Glomerular endothelial cell (primary cell): ENCODE results near the gene GPC6. TPM values are rescaled to one million over a fixed set of nuclear protein-coding genes. Genes with fewer than 3 reads are reported as not detected.
A peak's percentile ranks its signal among the peaks of the same experiment; 100 is the strongest.

Experiments
- DNase-seq: peaks from one replicate; pipeline ENCODE4 v3.0.0-alpha.2; 2011; ENCODE audit warnings: low read depth, low spot score; ENCODE audit errors: extremely low read depth
- total RNA-seq: library from RNA; depleted of rRNA; stranded (reverse); fragments of >200 nt; gene quantifications from 2 replicates; pipeline ENCODE4 v1.2.3, GENCODE V29; 2015

The GPC6 gene
- total RNA-seq, 1 donor from 2014 or later, result 11.0 TPM

- no peak for DNase-seq
Measured at GRCh38 chr13:94212196-94212595, 985.6 kb downstream of the GPC6 start.

- no peak for DNase-seq
Measured at GRCh38 chr13:94214121-94214520, 987.5 kb downstream of the GPC6 start.

GRCh38 chr13:94214975-94215374 lies 988.4 kb downstream of the GPC6 start:
- no peak for DNase-seq

- DNase-seq, result no peak
Measured at GRCh38 chr13:94216476-94216875, 989.9 kb downstream of the GPC6 start.

- DNase-seq, result no peak
Measured at GRCh38 chr13:94217370-94217769, 990.8 kb downstream of the GPC6 start.

- no peak for DNase-seq
Measured at GRCh38 chr13:94218537-94218936, 991.9 kb downstream of the GPC6 start.

GRCh38 chr13:94218951-94219350 lies 992.3 kb downstream of the GPC6 start:
- DNase-seq, result no peak

GRCh38 chr13:94224670-94225069 lies 998.1 kb downstream of the GPC6 start:
- DNase-seq, result no peak

- no peak for DNase-seq
Measured at GRCh38 chr13:94227255-94227879, 1000.8 kb downstream of the GPC6 start.

GRCh38 chr13:94228763-94229162 lies 1002.2 kb downstream of the GPC6 start:
- no peak for DNase-seq

- DNase-seq, result no peak
Measured at GRCh38 chr13:94232161-94232950, 1005.7 kb downstream of the GPC6 start.

- DNase-seq, result no peak
Measured at GRCh38 chr13:94232956-94233355, 1006.3 kb downstream of the GPC6 start.

- peak; percentile 65 for DNase-seq
Measured at GRCh38 chr13:94233401-94233800, 1006.8 kb downstream of the GPC6 start.

- DNase-seq, result no peak
Measured at GRCh38 chr13:94233837-94234236, 1007.2 kb downstream of the GPC6 start.

- no peak for DNase-seq
Measured at GRCh38 chr13:94234738-94235137, 1008.1 kb downstream of the GPC6 start.

GRCh38 chr13:94236132-94236531 lies 1009.5 kb downstream of the GPC6 start:
- no peak for DNase-seq

- no peak for DNase-seq
Measured at GRCh38 chr13:94236872-94237271, 1010.3 kb downstream of the GPC6 start.

GRCh38 chr13:94239135-94239534 lies 1012.5 kb downstream of the GPC6 start:
- no peak for DNase-seq

GRCh38 chr13:94242554-94242953 lies 1015.9 kb downstream of the GPC6 start:
- no peak for DNase-seq

- no peak for DNase-seq
Measured at GRCh38 chr13:94243551-94243950, 1016.9 kb downstream of the GPC6 start.

- DNase-seq, result no peak
Measured at GRCh38 chr13:94246495-94246894, 1019.9 kb downstream of the GPC6 start.

- DNase-seq, result no peak
Measured at GRCh38 chr13:94247890-94248289, 1021.3 kb downstream of the GPC6 start.
